ENCODE results near the gene DNMT3A.
"Not testable (repeated sequence)": the region's sequence is repeated elsewhere in the genome, so short reads cannot be mapped to it uniquely, and the experiment has no call there.

GRCh38 chr2:25272705-25273104 is 69.0 kb downstream of the DNMT3A start:
- TF ChIP-seq CTCF (IDR thresholded peaks at IDR 0.05; ENCODE audit: control extremely low read depth in 1 of 3, insufficient read depth in 1 of 3, low read depth in 1 of 3, low read length in 3 of 3); CBX8 (IDR thresholded peaks at IDR 0.05; ENCODE audit: borderline replicate concordance, low read depth, low read length); YY1 (IDR thresholded peaks at IDR 0.05; ENCODE audit: low read depth, low read length); EZH2 (IDR thresholded peaks at IDR 0.05; ENCODE audit: low read depth, low read length, severe bottlenecking); ATF2 (IDR thresholded peaks at IDR 0.05; ENCODE audit: low read length): not testable (repeated sequence)
